Measurements from ENCODE around the gene ELANE. TPM values are rescaled to one million over a fixed set of nuclear protein-coding genes. Genes with fewer than 3 reads are reported as not detected.

ELANE gene
- total and polyA plus RNA-seq, 7 donors = 0.39 to 0.95 (median 0.55) TPM; not detected in 2

GRCh38 chr19:879711-880438 is 27.8 kb downstream of the ELANE start:
- peak in 1 of 2 donors; percentile 50 for DNase-seq
- 83 to 89% (median 89%) methylated on average over 37 of the region's 37 CpGs for WGBS, 3 donors
- no peaks in the 10 kb centered on the region for H3K9me3 ChIP-seq
- TF ChIP-seq CTCF (IDR thresholded peaks at IDR 0.05) = no peak
- H3K4me1 ChIP-seq = no peaks in the 10 kb centered on the region
- no peaks in the 10 kb centered on the region for H3K27me3 ChIP-seq (ENCODE audit: insufficient read depth in 3 of 3, low read length in 2 of 3)
- H3K36me3 ChIP-seq (ENCODE audit: insufficient read depth in 1 of 2, low read depth in 1 of 2) = peaks cover 0 to 61% of the 10 kb centered on the region in 2 donors
- intact Hi-C loops (cut with DNase I) = no loop called here
- H3K27ac ChIP-seq = no peak overlapping the region
- ATAC-seq = no peak
- no peak overlapping the region for H3K4me3 ChIP-seq

- 96 to 98% (median 97%) methylated on average over 34 of the region's 34 CpGs for WGBS, 3 donors
- DNase-seq = peak in 1 of 2 donors; percentile 34
These were observed 29.4 kb downstream of the ELANE start for GRCh38 chr19:881385-882071.

GRCh38 chr19:882871-883497 is 30.9 kb downstream of the ELANE start:
- no peak for TF ChIP-seq CTCF (IDR thresholded peaks at IDR 0.05)
- DNase-seq = peak in 1 of 2 donors; percentile 39
- no peak for ATAC-seq
- intact Hi-C loops (cut with DNase I) = no loop called here
- 89 to 94% (median 93%) methylated on average over 16 to 30 of the region's 30 CpGs for WGBS, 3 donors
- no peaks in the 10 kb centered on the region for H3K4me1 ChIP-seq
- H3K27me3 ChIP-seq (ENCODE audit: insufficient read depth in 3 of 3, low read length in 2 of 3) = no peaks in the 10 kb centered on the region
- no peak overlapping the region for H3K4me3 ChIP-seq
- no peak overlapping the region for H3K27ac ChIP-seq
- peaks cover 0 to 78% of the 10 kb centered on the region in 2 donors for H3K36me3 ChIP-seq (ENCODE audit: insufficient read depth in 1 of 2, low read depth in 1 of 2)
- no peaks in the 10 kb centered on the region for H3K9me3 ChIP-seq

More at GRCh38 chr19:881385-882071, 29.4 kb downstream of the ELANE start:
- no peak for TF ChIP-seq CTCF (IDR thresholded peaks at IDR 0.05)
- Histone ChIP-seq H3K27me3 (ENCODE audit: insufficient read depth in 3 of 3, low read length in 2 of 3) (no peaks in the 10 kb centered on the region), H3K4me1 (no peaks in the 10 kb centered on the region), H3K9me3 (no peaks in the 10 kb centered on the region), H3K27ac (no peak overlapping the region), H3K4me3 (no peak overlapping the region), H3K36me3 (ENCODE audit: insufficient read depth in 1 of 2, low read depth in 1 of 2) (peaks cover 0 to 71% of the 10 kb centered on the region in 2 donors)
- no peak for ATAC-seq
- intact Hi-C loops (cut with DNase I) = no loop called here

- Histone ChIP-seq H3K27me3 (ENCODE audit: insufficient read depth in 3 of 3, low read length in 2 of 3) (no peaks in the 10 kb centered on the region), H3K4me1 (no peaks in the 10 kb centered on the region), H3K36me3 (ENCODE audit: insufficient read depth in 1 of 2, low read depth in 1 of 2) (peaks cover 0 to 85% of the 10 kb centered on the region in 2 donors), H3K9me3 (no peaks in the 10 kb centered on the region), H3K4me3 (no peak overlapping the region), H3K27ac (no peak overlapping the region)
- DNase-seq = peak in 1 of 2 donors; percentile 32
- intact Hi-C loops (cut with DNase I) = no loop called here
- peak in 2 of 4 donors; percentile 25 to 34 for ATAC-seq
- 88 to 94% (median 91%) methylated on average over 21 to 22 of the region's 22 CpGs for WGBS, 3 donors
- no peak for TF ChIP-seq CTCF (IDR thresholded peaks at IDR 0.05)
These were observed 31.6 kb downstream of the ELANE start for GRCh38 chr19:883661-884211.

Measured in psoas muscle (tissue), 8 donors.